Stimulated activated CD8-positive, alpha-beta memory T cell treated with anti-CD3 and anti-CD28 coated beads, Interleukin-15, amount 100 ng/mL, for 24 hours (primary cell): Measurements from ENCODE around the gene CDYL.
"Not testable (repeated sequence)": the region's sequence is repeated elsewhere in the genome, so short reads cannot be mapped to it uniquely, and the experiment has no call there.

ENCODE experiments used
- DNase-seq: peaks from one replicate; pipeline ENCODE4 v3.0.0-alpha.2; 2020; ENCODE audit warnings: low read depth

Gene CDYL

GRCh38 chr6:4846387-4846786 is 70.2 kb downstream of the CDYL start:
- DNase-seq, result no peak

- DNase-seq, result no peak
Observed at GRCh38 chr6:4848382-4849068, 72.3 kb downstream of the CDYL start.

GRCh38 chr6:4849226-4850022 is 73.2 kb downstream of the CDYL start:
- DNase-seq, result no peak

- no peak for DNase-seq
Observed at GRCh38 chr6:4851035-4851434, 74.8 kb downstream of the CDYL start.

GRCh38 chr6:4852186-4852585 is 76.0 kb downstream of the CDYL start:
- DNase-seq, result not testable (repeated sequence)

- DNase-seq, result no peak
Observed at GRCh38 chr6:4852938-4853337, 76.7 kb downstream of the CDYL start.

- DNase-seq, result no peak
Observed at GRCh38 chr6:4853349-4853748, 77.1 kb downstream of the CDYL start.

- no peak for DNase-seq
Observed at GRCh38 chr6:4853782-4854511, 77.7 kb downstream of the CDYL start.

GRCh38 chr6:4856785-4857184 is 80.6 kb downstream of the CDYL start:
- DNase-seq, result no peak

GRCh38 chr6:4858194-4859015 is 82.2 kb downstream of the CDYL start:
- no peak for DNase-seq

GRCh38 chr6:4860387-4860786 is 84.2 kb downstream of the CDYL start:
- no peak for DNase-seq

- no peak for DNase-seq
Observed at GRCh38 chr6:4861564-4861963, 85.4 kb downstream of the CDYL start.

GRCh38 chr6:4864519-4864918 is 88.3 kb downstream of the CDYL start:
- no peak for DNase-seq

- not testable (repeated sequence) for DNase-seq
Observed at GRCh38 chr6:4865006-4865405, 88.8 kb downstream of the CDYL start.

- no peak for DNase-seq
Observed at GRCh38 chr6:4870821-4871494, 94.8 kb downstream of the CDYL start.

- no peak for DNase-seq
Observed at GRCh38 chr6:4871825-4872224, 95.6 kb downstream of the CDYL start.

GRCh38 chr6:4872841-4873240 is 96.6 kb downstream of the CDYL start:
- no peak for DNase-seq

- DNase-seq, result no peak
Observed at GRCh38 chr6:4873928-4874327, 97.7 kb downstream of the CDYL start.

- DNase-seq, result no peak
Observed at GRCh38 chr6:4879741-4880275, 103.6 kb downstream of the CDYL start.

GRCh38 chr6:4880363-4880762 is 104.2 kb downstream of the CDYL start:
- no peak for DNase-seq

- no peak for DNase-seq
Observed at GRCh38 chr6:4883298-4883697, 107.1 kb downstream of the CDYL start.
